22Rv1 (cell line): ENCODE measurements around the gene SUSD6.

Source experiments
- CTCF ChIP-seq: fragments of 450-650 bp; IDR thresholded peaks from 2 replicates; pipeline ENCODE4 v1.5.1; 2017; ENCODE audit warnings: mild to moderate bottlenecking
- ZFX ChIP-seq: fragments of 450-650 bp; IDR thresholded peaks from 2 replicates; pipeline ENCODE4 v1.6.1; 2017; ENCODE audit warnings: antibody characterized with exemption, borderline replicate concordance

GRCh38 chr14:69687606-69688298 is 76.4 kb downstream of the SUSD6 start:
- TF ChIP-seq CTCF (no peak), ZFX (no peak)
